GM12873 (cell line): ENCODE results near the gene IL1B.

Source experiments
- CTCF ChIP-seq: IDR thresholded peaks from 2 replicates; pipeline ENCODE4 v1.5.1; 2012; ENCODE audit warnings: low read depth, mild to moderate bottlenecking, moderate library complexity, low read length, control low read depth; ENCODE audit not compliant: insufficient read depth; ENCODE audit errors: missing control alignments

The IL1B gene

GRCh38 chr2:112869258-112869842, 32.8 kb upstream of the IL1B start:
- TF ChIP-seq CTCF = no peak

- TF ChIP-seq CTCF = no peak
Measured at GRCh38 chr2:112867701-112868631, 31.4 kb upstream of the IL1B start.

GRCh38 chr2:112866128-112866835, 29.7 kb upstream of the IL1B start:
- no peak for TF ChIP-seq CTCF

GRCh38 chr2:112864072-112864471, 27.5 kb upstream of the IL1B start:
- no peak for TF ChIP-seq CTCF

GRCh38 chr2:112850588-112850987, 14.0 kb upstream of the IL1B start:
- TF ChIP-seq CTCF = no peak

- TF ChIP-seq CTCF = no peak
Measured at GRCh38 chr2:112849956-112850355, 13.4 kb upstream of the IL1B start.

- TF ChIP-seq CTCF = no peak
Measured at GRCh38 chr2:112848833-112849232, 12.3 kb upstream of the IL1B start.
